ENCODE results near the gene BPIFB4.

The BPIFB4 gene

GRCh38 chr20:33061658-33062028 lies 17.8 kb upstream of the BPIFB4 start:
- no peak for DNase-seq (ENCODE audit: low read depth in 2 of 2)

GRCh38 chr20:33062105-33062824 lies 17.2 kb upstream of the BPIFB4 start:
- DNase-seq (ENCODE audit: low read depth in 2 of 2): no peak

- no peak for DNase-seq (ENCODE audit: low read depth in 2 of 2)
Observed at GRCh38 chr20:33062825-33063149, 16.7 kb upstream of the BPIFB4 start.

- DNase-seq (ENCODE audit: low read depth in 2 of 2): no peak
Observed at GRCh38 chr20:33063271-33063670, 16.2 kb upstream of the BPIFB4 start.

- DNase-seq (ENCODE audit: low read depth in 2 of 2): no peak
Observed at GRCh38 chr20:33064572-33065287, 14.7 kb upstream of the BPIFB4 start.

GRCh38 chr20:33065785-33066184 lies 13.7 kb upstream of the BPIFB4 start:
- DNase-seq (ENCODE audit: low read depth in 2 of 2): no peak

- no peak for DNase-seq (ENCODE audit: low read depth in 2 of 2)
Observed at GRCh38 chr20:33067806-33068205, 11.6 kb upstream of the BPIFB4 start.

- DNase-seq (ENCODE audit: low read depth in 2 of 2): no peak
Observed at GRCh38 chr20:33068251-33068939, 11.0 kb upstream of the BPIFB4 start.

GRCh38 chr20:33069673-33070072 lies 9.8 kb upstream of the BPIFB4 start:
- no peak for DNase-seq (ENCODE audit: low read depth in 2 of 2)

- DNase-seq (ENCODE audit: low read depth in 2 of 2): no peak
Observed at GRCh38 chr20:33070111-33071053, 9.1 kb upstream of the BPIFB4 start.

- DNase-seq (ENCODE audit: low read depth in 2 of 2): no peak
Observed at GRCh38 chr20:33071198-33071597, 8.2 kb upstream of the BPIFB4 start.

GRCh38 chr20:33072362-33072761 lies 7.1 kb upstream of the BPIFB4 start:
- DNase-seq (ENCODE audit: low read depth in 2 of 2): no peak

GRCh38 chr20:33072813-33073212 lies 6.6 kb upstream of the BPIFB4 start:
- DNase-seq (ENCODE audit: low read depth in 2 of 2): no peak

- DNase-seq (ENCODE audit: low read depth in 2 of 2): no peak
Observed at GRCh38 chr20:33074675-33075074, 4.8 kb upstream of the BPIFB4 start.

GRCh38 chr20:33075281-33075680 lies 4.2 kb upstream of the BPIFB4 start:
- no peak for DNase-seq (ENCODE audit: low read depth in 2 of 2)

- no peak for DNase-seq (ENCODE audit: low read depth in 2 of 2)
Observed at GRCh38 chr20:33076662-33077372, 2.6 kb upstream of the BPIFB4 start.

- no peak for DNase-seq (ENCODE audit: low read depth in 2 of 2)
Observed at GRCh38 chr20:33081411-33082154, 2.1 kb downstream of the BPIFB4 start.

GRCh38 chr20:33082546-33082945 lies 3.1 kb downstream of the BPIFB4 start:
- DNase-seq (ENCODE audit: low read depth in 2 of 2): no peak

- no peak for DNase-seq (ENCODE audit: low read depth in 2 of 2)
Observed at GRCh38 chr20:33083544-33084340, 4.3 kb downstream of the BPIFB4 start.

- DNase-seq (ENCODE audit: low read depth in 2 of 2): no peak
Observed at GRCh38 chr20:33084722-33085121, 5.3 kb downstream of the BPIFB4 start.
